BJ (cell line): ENCODE results near the gene GKN2. TPM values are rescaled to one million over a fixed set of nuclear protein-coding genes. Genes with fewer than 3 reads are reported as not detected.

Experiments used
- CTCF ChIA-PET: fragments of 350-600 bp; formaldehyde crosslinking; extraction: SDS; loops from one replicate; lab custom pipeline; 2021; ENCODE audit warnings: antibody characterized with exemption, inconsistent platforms; lab: Yijun Ruan, JAX
- POLR2A ChIA-PET: fragments of 300-600 bp; sonication (Branson Sonifier 250); formaldehyde crosslinking; extraction: SDS; loops from one replicate; lab custom pipeline; 2021; ENCODE audit warnings: antibody characterized with exemption; lab: Charles Lee
- DNase-seq: peaks from one replicate; pipeline ENCODE4 v3.0.0-alpha.2; 2011; ENCODE audit warnings: low read depth
- H3K27me3 ChIP-seq: 2 replicates; pipeline ENCODE4 v1.6.0; 2011; ENCODE audit warnings: low read length; ENCODE audit not compliant: control insufficient read depth, insufficient read depth
- H3K36me3 ChIP-seq: 2 replicates; pipeline ENCODE4 v1.5.1; 2011; ENCODE audit warnings: low read length; ENCODE audit not compliant: control insufficient read depth, insufficient read depth
- H3K4me3 ChIP-seq: 2 replicates; pipeline ENCODE4 v1.5.1; 2011; ENCODE audit warnings: low read depth, mild to moderate bottlenecking, control low read depth, low read length
- CTCF ChIP-seq: IDR thresholded peaks from 2 replicates; pipeline ENCODE4 v1.5.1; 2011; ENCODE audit warnings: low read depth, mild to moderate bottlenecking, control low read depth, inconsistent platforms, low read length, moderate library complexity; ENCODE audit not compliant: insufficient read depth
- polyA plus RNA-seq: library from polyadenylated mRNA; depleted of rRNA; stranded (reverse); fragments of >200 nt; gene quantifications from 2 replicates; pipeline ENCODE4 v1.2.3, GENCODE V29; 2011

GKN2 gene
- polyA plus RNA-seq, 1 experiment, result not detected

- no peak overlapping the region for H3K4me3 ChIP-seq
- no peaks in the 10 kb centered on the region for H3K36me3 ChIP-seq
- no peak for TF ChIP-seq CTCF
- H3K27me3 ChIP-seq, result no peaks in the 10 kb centered on the region; the same call in 1 of the 2 replicates
- no peak for DNase-seq
- CTCF ChIA-PET, result interaction anchor here (1.1 to 3.2 kb wide), 5 partner anchors 8 to 227 kb away, joined by 4 to 21 read pairs (median 4); no protein-coding TSS in a partner anchor
- POLR2A ChIA-PET, result no interaction called here
Measured at GRCh38 chr2:68935471-68935870, 17.2 kb downstream of the GKN2 start.

- DNase-seq, result no peak
- ChIA-PET CTCF (interaction anchor here (0.6 to 2.1 kb wide), 6 partner anchors 9 to 884 kb away, joined by 3 to 16 read pairs (median 4); no protein-coding TSS in a partner anchor), POLR2A (no interaction called here)
- H3K4me3 ChIP-seq, result no peak overlapping the region
- no peaks in the 10 kb centered on the region; the same call in 1 of the 2 replicates for H3K27me3 ChIP-seq
- TF ChIP-seq CTCF, result no peak
- no peaks in the 10 kb centered on the region for H3K36me3 ChIP-seq
Measured at GRCh38 chr2:68934021-68934420, 18.7 kb downstream of the GKN2 start.

- TF ChIP-seq CTCF, result no peak
- H3K36me3 ChIP-seq, result no peaks in the 10 kb centered on the region
- ChIA-PET CTCF (interaction anchor here (0.7 to 1.6 kb wide), 4 partner anchors 11 to 469 kb away, joined by 3 to 8 read pairs (median 5); no protein-coding TSS in a partner anchor), POLR2A (no interaction called here)
- H3K4me3 ChIP-seq, result no peak overlapping the region
- H3K27me3 ChIP-seq, result peaks cover 2% of the 10 kb centered on the region
- DNase-seq, result no peak
Measured at GRCh38 chr2:68932402-68932801, 20.3 kb downstream of the GKN2 start.

GRCh38 chr2:68931799-68932198 is 20.9 kb downstream of the GKN2 start:
- DNase-seq, result no peak
- POLR2A ChIA-PET, result no interaction called here
- CTCF ChIA-PET, result interaction anchor here (0.7 to 1.6 kb wide), 3 partner anchors 12 to 468 kb away, joined by 4 to 8 read pairs (median 6); no protein-coding TSS in a partner anchor

More at GRCh38 chr2:68931799-68932198, 20.9 kb downstream of the GKN2 start:
- Histone ChIP-seq H3K27me3 (peaks cover 2% of the 10 kb centered on the region), H3K36me3 (no peaks in the 10 kb centered on the region), H3K4me3 (no peak overlapping the region)
- no peak for TF ChIP-seq CTCF
